Articular chondrocyte of knee joint (primary cell): ENCODE results near the gene NR1D1. TPM values are rescaled to one million over a fixed set of nuclear protein-coding genes. Genes with fewer than 3 reads are reported as not detected.

Experiments used
- total RNA-seq: library from RNA; depleted of rRNA; stranded (reverse); fragments of >200 nt; gene quantifications from 2 replicates; pipeline ENCODE4 v1.2.3, GENCODE V29; 2012

Gene NR1D1
- total RNA-seq = 4.0 and 4.8 TPM in 2 replicates

DNA sequence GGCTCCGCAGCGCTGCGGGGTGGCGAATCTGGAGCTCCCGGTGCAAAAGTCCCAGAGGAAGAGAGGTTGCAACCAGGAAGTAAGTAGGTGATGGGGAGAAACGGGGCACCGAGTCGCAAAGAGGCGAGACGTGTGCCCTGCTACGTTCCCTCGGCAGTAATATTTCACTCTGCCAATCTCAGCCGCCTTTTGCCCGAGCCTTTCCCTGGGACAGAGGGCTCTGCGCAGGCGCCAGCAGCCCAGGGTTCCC is at the start of gene NR1D1:
TSS of gene NR1D1 (minus strand) at position 171 of the 250 bp plus-strand sequence. CDS start 495 bp downstream, outside the sequence.

DNA sequence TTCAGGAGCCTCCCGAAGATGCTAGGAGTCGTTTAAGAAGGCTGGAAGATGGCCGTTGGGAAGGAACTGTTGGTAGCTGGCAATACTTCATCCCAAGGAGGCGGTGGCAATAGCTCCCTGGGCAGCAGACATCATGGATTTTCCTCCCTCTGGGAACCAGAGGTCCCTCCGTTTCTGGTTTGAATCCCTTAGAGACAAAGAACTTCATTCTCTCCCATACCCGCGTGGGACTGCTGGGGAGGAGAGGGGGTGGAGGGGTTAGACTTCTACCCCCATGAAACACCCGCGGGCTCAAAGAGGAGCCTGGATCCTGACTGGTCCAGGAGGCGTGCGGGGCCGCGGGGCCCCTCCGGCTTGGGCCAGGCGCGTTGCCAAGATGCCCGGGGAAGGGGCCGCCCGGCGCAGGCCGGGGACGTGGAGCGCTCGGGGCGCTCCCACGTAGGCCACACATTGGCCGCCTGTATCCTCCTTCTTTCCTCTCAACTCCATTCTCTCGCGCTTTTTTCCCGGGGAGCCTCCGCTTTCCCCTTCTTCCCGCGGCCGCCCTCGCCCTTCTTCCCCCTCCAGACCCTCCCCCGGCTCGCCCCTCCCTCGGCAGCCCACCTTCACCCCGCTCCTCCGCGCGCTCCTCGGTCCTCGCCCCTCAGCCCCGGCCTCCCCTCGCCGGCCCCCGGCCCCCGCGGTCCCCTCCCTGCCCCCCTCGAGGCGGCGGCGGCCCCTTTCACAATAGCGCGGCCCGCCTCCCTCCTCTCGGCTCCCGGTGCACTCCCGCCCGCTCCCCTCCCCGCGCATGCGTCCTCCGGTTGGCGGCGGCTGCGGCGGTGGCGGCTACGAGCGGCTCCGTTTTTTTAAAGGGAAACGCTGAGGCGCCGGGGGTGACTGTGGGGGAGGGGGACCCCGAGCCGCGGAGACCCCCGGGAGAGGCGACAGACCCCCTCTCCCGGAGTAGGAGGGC is 21.1 kb upstream of the NR1D1 start, which contains the start of gene MSL1:
TSS of gene MSL1 (plus strand) at position 791 of the 955 bp plus-strand sequence. CDS start 642 bp downstream, outside the sequence.

DNA sequence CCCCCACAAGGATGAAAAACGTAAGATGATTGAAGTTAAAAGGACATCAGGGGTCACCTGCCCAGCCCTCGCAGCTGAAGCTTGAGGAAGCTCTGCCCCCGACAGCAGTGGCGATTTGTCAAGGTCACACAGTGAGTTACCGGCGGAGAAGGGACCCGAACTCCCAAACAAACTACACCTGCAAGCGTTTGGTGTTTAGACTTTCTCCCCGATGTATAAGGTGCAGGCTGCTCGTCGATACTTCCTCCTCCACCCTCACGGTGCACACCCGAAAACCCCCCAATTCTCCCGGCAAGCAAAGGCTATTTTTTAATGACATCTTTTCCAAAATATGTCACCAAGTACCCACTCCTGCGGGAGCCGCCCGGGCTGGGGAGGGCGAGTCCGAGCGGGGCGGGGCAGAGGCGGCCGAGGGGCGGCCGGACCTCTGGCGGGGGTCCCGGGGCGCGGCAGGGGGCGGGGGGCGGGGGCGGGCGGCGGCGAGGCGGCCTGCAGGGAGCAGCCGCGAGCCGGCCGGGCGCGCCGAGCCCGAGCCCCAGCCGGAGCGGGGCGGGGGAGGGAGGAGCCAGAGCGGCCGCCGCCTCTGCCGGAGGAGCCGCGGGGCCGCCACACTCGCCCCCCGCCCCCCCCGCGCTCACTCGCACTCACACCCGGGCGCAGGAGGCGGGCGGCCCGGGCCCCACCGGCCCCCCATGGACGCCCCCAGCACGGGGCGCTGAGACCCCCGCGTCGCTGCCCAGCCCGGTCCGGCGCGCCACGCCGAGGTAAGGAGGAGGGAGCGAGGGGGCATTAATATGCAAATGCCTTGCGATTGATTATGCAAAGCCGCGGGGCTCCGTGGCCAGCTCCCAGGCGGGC is 37.8 kb downstream of the NR1D1 start, which contains the start of gene THRA:
TSS of gene THRA (plus strand) at position 637 of the 858 bp plus-strand sequence. CDS start 11,524 bp downstream, outside the sequence.

Other genes with a start within 250 kb of the NR1D1 start
- gene IKZF3, start 236.3 kb downstream of the NR1D1 start, total RNA-seq = not detected in 2 replicates
- gene ZPBP2, start 232.4 kb downstream of the NR1D1 start, total RNA-seq = not detected in 2 replicates
- gene GSDMB, start 182.0 kb downstream of the NR1D1 start, total RNA-seq = 6.1 and 6.4 TPM in 2 replicates
- gene ORMDL3, start 173.0 kb downstream of the NR1D1 start, total RNA-seq = 40.1 and 42.3 TPM in 2 replicates
- not detected in 2 replicates for gene LRRC3C, start 172.9 kb downstream of the NR1D1 start, total RNA-seq
- 0.22 and 0.39 TPM in 2 replicates for gene GSDMA, start 137.6 kb downstream of the NR1D1 start, total RNA-seq
- 81.7 and 99.6 TPM in 2 replicates for gene PSMD3, start 119.8 kb downstream of the NR1D1 start, total RNA-seq
- not detected in 2 replicates for gene CSF3, start 85.1 kb downstream of the NR1D1 start, total RNA-seq
- 44.7 and 50.5 TPM in 2 replicates for gene MED24, start 46.2 kb downstream of the NR1D1 start, total RNA-seq
- 24.0 and 26.2 TPM in 2 replicates for gene THRA, start 37.6 kb downstream of the NR1D1 start, total RNA-seq
- 55.7 and 60.1 TPM in 2 replicates for gene MSL1, start 21.4 kb upstream of the NR1D1 start, total RNA-seq
- gene CASC3, start 39.9 kb upstream of the NR1D1 start, total RNA-seq = 42.3 and 48.6 TPM in 2 replicates
- gene RAPGEFL1, start 76.9 kb upstream of the NR1D1 start, total RNA-seq = 1.9 and 2.0 TPM in 2 replicates
- gene WIPF2, start 118.7 kb upstream of the NR1D1 start, total RNA-seq = 13.1 and 14.4 TPM in 2 replicates
- 14.0 and 20.1 TPM in 2 replicates for gene CDC6, start 187.3 kb upstream of the NR1D1 start, total RNA-seq
- 33.1 and 38.3 TPM in 2 replicates for gene RARA, start 208.6 kb upstream of the NR1D1 start, total RNA-seq